GM19372 (cell line): ENCODE data around the gene SEL1L3.

ENCODE experiments used
- ATAC-seq: cut with Tn5 transposase; IDR thresholded peaks from one replicate; pipeline ENCODE4 v1.9.1; 2021; ENCODE audit warnings: mild to moderate bottlenecking, low read depth, moderate library complexity; ENCODE audit not compliant: unreplicated experiment

Gene SEL1L3

DNA sequence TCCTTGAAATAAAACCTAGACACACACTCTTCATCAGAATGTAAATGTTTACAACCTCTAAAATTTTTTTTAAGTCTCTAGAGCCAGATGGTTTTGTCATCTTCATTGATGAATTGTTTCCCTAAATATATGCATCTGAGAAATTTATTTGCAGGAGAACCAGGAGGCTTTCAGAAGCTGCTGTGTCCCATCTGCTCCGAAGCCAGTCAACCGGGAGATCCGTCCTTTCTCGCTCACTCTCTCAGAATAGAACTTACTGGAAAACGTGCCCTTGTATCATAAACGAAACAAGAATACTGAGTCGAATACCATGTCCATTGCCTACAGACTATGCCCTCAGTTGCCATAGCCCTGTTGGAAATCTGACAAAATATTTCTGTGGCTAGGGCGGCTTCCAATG, 103.7 kb downstream of the SEL1L3 start:
- no peak for ATAC-seq

DNA sequence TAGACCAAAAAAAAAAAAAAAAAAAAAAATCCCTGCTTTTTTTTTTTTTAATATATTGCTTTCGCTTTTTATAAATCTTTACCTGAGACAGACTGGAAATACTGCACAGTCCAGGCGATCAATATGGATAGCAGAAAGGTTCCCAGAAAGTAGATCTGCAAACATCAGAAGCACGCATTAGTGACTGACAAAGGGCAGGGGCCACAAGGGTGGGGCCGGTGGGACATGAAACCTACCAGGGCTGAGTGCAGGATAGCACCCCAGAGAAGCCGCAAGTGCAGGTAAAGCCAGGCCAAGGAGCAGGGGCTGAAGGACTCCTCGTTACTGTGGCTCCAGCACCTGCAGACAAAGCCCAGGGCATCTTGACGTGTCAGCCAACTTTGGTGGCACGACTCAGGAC, 105.3 kb downstream of the SEL1L3 start:
- ATAC-seq, result no peak

DNA sequence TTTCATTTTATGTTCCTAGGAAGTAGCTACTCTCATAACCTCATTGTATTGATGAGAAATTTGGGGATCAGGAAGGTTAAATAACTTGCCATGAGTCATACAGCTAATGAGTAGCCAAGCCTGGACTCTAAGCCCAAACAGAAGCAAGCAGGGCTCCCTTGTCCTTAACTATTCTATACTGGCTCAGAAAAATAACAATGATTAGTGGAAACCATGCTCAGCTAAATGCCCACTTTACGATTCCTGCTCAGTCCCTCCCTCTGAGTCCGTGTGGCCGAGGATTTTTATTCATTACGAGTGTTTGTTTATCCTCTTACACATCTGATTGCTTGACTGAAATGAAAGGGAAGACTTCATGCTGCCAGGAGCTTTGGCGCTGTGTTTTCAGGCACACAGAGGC, 106.3 kb downstream of the SEL1L3 start:
- ATAC-seq, result no peak

GRCh38 chr4:25755911-25756310, 106.9 kb downstream of the SEL1L3 start:
- no peak for ATAC-seq

- ATAC-seq, result no peak
Measured at GRCh38 chr4:25753239-25753638, 109.5 kb downstream of the SEL1L3 start.

DNA sequence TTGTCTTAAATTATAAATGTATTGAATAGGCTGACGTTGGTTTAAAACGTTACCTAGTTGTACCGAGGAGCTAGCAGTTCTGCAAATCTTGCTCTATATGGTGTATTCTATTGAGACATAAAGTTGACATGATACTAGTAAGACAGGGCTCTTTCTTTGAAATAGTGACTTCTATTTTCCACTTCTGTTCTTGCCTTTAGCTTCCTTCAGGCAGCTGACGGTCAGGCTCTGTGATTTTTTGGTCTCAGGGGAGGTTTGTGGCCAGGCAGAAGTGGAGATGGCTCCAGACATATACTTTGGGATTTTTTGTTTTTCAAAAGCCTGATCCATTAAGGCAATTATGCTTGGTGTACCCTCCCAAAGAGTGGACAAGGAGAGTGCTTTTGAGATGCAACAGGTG, 111.9 kb downstream of the SEL1L3 start:
- no peak for ATAC-seq

DNA sequence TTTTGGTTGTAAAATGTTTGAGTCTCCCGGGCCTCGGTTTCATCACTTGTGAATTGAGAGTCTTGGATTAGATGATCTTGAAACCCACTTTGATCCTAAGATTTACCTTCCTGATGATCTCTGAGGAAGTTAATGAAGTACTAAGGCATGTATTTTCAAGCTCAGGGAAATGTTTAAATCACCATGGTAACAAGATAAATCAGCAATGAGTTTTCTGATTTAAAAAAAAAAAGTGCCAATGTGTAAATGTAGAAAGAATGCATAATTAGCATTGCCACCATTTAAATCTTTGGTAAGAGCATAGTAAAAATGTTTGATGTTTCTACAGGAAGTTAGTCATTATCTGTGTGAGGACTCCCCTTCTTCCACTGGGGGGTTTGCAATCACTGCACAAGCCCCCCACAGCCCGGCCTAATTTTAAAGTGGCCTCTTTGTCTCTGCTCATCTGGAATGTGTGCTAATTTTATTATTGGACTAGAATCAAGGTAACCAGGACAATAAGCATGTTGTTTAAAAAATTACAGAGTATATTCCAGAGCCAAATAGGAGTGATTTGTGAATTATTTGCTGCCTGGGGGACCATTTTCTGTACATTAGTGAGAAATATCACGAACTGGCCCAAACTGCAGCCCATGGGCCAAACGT, 113.5 kb downstream of the SEL1L3 start:
- ATAC-seq, result no peak

DNA sequence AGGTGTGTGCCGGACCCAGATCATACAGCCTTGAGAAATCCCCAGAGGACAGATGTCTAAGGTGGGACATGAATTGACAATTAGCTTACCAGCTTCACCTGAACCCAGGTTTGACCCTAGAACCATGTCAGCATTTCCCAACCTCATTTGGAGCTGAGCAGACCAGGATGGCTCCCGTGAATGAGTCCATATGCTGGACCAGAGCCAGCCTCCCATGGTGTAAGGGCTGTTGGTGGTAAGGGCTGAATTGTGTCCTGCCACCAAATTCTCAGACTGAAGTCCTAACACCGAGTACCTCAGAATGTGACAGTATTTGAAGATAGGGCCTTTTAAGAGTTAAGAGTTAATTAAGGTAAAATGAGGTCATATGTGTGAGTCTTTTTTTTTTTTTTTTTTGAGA, 118.8 kb downstream of the SEL1L3 start:
- no peak for ATAC-seq

DNA sequence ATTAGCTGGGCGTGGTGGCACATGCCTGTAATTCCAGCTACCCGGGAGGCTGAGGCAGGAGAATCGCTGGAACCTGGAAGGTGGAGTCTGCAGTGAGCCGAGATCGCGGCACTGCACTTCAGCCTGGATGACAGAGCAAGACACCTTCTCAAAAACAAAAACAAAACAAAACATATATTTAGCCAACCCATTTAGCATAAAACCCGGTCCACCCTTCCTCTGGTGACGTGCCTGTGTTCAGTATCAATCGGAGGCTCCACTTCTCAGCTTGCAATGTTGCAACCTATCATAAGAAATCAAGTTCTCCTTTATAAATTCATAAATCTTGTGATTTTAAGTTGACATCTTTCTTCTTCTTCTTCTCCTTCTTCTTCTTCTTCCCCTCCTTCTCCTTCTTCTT, 133.2 kb downstream of the SEL1L3 start:
- no peak for ATAC-seq

DNA sequence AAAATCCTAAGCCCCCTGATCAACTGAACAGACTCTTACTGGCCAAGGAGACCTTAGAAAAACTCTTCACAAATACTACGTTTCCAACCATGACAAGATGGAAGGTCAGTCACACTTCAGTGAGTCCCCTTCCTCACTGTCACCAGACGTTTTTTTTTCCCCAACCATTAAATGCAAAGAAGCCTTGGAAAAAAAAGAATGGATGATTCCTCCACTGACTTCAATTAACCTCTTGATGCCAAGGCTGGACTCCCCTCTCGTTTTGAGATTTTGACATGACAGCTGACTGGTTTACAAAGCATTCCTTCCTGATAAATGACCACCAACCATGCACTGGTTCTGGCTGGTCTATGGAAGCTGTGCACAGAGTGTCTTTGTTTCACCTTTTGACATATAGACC, 133.9 kb downstream of the SEL1L3 start:
- no peak for ATAC-seq

- ATAC-seq, result peak; percentile 77
Measured at GRCh38 chr4:25727711-25728493, 134.9 kb downstream of the SEL1L3 start.

DNA sequence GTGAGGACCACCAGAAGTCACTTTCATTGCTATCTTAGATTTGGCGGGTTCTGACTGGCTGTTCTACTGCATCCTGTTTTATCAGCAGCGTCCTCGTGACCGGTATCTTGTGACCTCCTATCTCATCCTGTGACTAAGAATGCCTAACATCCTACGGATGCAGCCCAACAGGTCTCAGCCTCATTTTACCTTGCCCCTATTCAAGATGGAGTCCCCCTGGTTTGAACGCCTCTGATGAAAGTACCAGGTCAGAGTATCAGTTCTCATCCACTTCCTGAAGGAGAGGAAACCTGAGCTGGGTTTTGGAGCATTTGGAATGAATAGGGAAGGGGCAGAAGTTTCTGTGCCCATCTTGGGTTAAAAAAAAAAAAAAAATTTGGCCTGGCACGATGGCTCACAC, 136.9 kb downstream of the SEL1L3 start:
- no peak for ATAC-seq

GRCh38 chr4:25723409-25723808, 139.4 kb downstream of the SEL1L3 start:
- ATAC-seq, result no peak

DNA sequence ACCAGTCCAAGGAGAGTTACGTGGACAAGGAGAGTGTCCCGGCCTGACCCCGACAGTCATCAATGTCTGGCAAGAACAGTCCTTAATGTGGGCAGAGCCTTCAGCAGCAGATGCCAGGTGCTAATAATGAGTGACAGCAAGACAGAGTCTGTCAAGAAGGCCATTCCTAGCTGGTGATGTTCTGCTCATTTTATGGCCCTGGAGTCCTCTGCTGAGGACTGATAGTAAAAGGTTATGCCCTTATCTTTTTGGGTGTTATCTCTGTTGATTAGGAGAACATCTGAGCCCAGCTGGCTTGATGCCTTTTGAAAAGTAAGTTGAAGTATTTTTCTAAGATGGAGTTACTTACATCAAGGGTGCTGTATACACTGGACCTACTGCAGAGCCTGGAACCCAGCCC, 139.8 kb downstream of the SEL1L3 start:
- ATAC-seq, result no peak

GRCh38 chr4:25713812-25714211, 149.0 kb downstream of the SEL1L3 start:
- ATAC-seq, result no peak

GRCh38 chr4:25712611-25713010, 150.2 kb downstream of the SEL1L3 start:
- ATAC-seq, result no peak

DNA sequence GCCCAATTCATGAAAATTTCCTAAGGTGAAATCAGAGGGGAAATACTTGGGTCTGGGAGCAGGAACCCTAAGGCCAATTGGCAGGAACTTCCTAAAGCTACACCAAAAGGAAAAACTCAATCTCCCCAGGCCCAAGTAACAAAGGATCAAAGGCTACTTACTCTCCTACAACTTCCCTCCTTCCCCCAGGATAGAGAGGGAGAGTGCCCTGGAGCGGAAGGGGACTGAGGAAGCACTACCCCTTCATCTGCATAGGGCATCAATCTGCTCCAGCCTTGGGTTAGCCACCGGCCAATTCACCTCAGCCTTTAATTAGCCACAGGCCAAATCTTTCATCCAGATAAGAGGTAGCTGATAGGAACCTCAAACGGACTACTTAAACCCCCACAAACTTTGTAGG, 152.2 kb downstream of the SEL1L3 start:
- no peak for ATAC-seq

DNA sequence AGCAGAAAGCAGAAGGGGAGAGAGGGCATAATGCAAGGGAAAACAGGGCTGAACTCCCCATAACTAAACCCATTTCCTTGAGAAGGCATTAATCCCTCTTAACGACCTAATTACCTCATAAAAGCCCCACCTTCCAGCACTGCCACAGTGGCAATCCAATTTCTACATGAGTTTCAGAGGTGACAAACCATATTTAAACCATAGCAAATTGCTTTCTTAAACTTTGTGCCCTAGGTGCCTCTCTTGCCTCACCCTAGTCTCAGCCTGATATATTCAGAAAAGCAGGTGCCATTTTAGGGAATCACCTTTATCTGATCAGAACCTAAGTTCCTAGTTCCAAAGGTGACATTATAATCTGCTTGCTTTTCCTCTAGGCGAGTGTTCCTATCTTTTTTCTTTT, 158.3 kb downstream of the SEL1L3 start:
- ATAC-seq, result no peak

- ATAC-seq, result no peak
Measured at GRCh38 chr4:25703731-25704388, 158.9 kb downstream of the SEL1L3 start.

GRCh38 chr4:25702848-25703247, 159.9 kb downstream of the SEL1L3 start:
- no peak for ATAC-seq

GRCh38 chr4:25700661-25701060, 162.1 kb downstream of the SEL1L3 start:
- ATAC-seq, result no peak

- ATAC-seq, result no peak
Measured at GRCh38 chr4:25697516-25697915, 165.3 kb downstream of the SEL1L3 start.
